Activated T-helper 2 cell treated with anti-CD3 and anti-CD28 coated beads, Interferon-gamma antibody, Interleukin-2, Interleukin-4, amounts not matched to agents 10 μg/mL and 5 μg/mL and 100 μg/mL, durations not matched to agents 14 hours and 24 hours and 36 hours (primary cell): Measurements from ENCODE around the gene HYAL2. TPM values are rescaled to one million over a fixed set of nuclear protein-coding genes. Genes with fewer than 3 reads are reported as not detected.

Experiments used
- DNase-seq: peaks from one replicate; pipeline ENCODE4 v3.0.0; 2021; ENCODE audit warnings: low spot score
- H3K27ac Mint-ChIP-seq: one replicate; pipeline ENCODE4 v1.8.0; 2021; ENCODE audit warnings: mixed read lengths
- H3K27me3 Mint-ChIP-seq: one replicate; pipeline ENCODE4 v1.8.0; 2021; ENCODE audit warnings: low read depth, mixed read lengths
- H3K36me3 Mint-ChIP-seq: one replicate; pipeline ENCODE4 v1.8.0; 2021; ENCODE audit warnings: low read depth, mixed read lengths
- H3K4me1 Mint-ChIP-seq: one replicate; pipeline ENCODE4 v1.8.0; 2021; ENCODE audit warnings: low read depth, mixed read lengths
- H3K4me3 Mint-ChIP-seq: one replicate; pipeline ENCODE4 v1.8.0; 2021; ENCODE audit warnings: low read depth, mild to moderate bottlenecking, moderate library complexity, mixed read lengths
- H3K9me3 Mint-ChIP-seq: one replicate; pipeline ENCODE4 v1.8.0; 2021; ENCODE audit warnings: mixed read lengths
- intact Hi-C: fragments of 100-400 bp; cut with micrococcal nuclease; formaldehyde crosslinking; loops from one replicate; pipeline ENCODE4 v1.15.1; 2023
- total RNA-seq: library from RNA; stranded (reverse); gene quantifications from 2 replicates; pipeline ENCODE4 v1.2.3, GENCODE V29; 2022

HYAL2 gene
- total RNA-seq, 1 donor from 2014 or later: 15.2 TPM

- H3K36me3 Mint-ChIP-seq: peaks cover 83% of the 10 kb centered on the region
These were observed 12.0 kb upstream of the HYAL2 start for GRCh38 chr3:50334339-50335075.

GRCh38 chr3:50333744-50334328 is 11.3 kb upstream of the HYAL2 start:
- Mint-ChIP-seq H3K9me3 (no peaks in the 10 kb centered on the region), H3K4me1 (peaks cover 27% of the 10 kb centered on the region), H3K4me3 (peak overlapping the region; percentile 56), H3K36me3 (peaks cover 80% of the 10 kb centered on the region), H3K27me3 (no peaks in the 10 kb centered on the region), H3K27ac (peak overlapping the region; percentile 86)
- intact Hi-C loops: no loop called here
- no peak for DNase-seq

More at GRCh38 chr3:50334339-50335075, 12.0 kb upstream of the HYAL2 start:
- no peak for DNase-seq
- intact Hi-C loops: loop anchor here (5.0 kb wide), 2 partner anchors 97 to 268 kb away; partner anchors contain the start of gene GNAI2
- H3K4me1 Mint-ChIP-seq: peaks cover 33% of the 10 kb centered on the region
- no peaks in the 10 kb centered on the region for H3K9me3 Mint-ChIP-seq
- no peaks in the 10 kb centered on the region for H3K27me3 Mint-ChIP-seq
- peak overlapping the region; percentile 86 for H3K27ac Mint-ChIP-seq
- H3K4me3 Mint-ChIP-seq: peak overlapping the region; percentile 56

GRCh38 chr3:50331364-50331907 is 8.9 kb upstream of the HYAL2 start:
- no peaks in the 10 kb centered on the region for H3K27me3 Mint-ChIP-seq
- intact Hi-C loops: no loop called here
- no peak overlapping the region for H3K4me3 Mint-ChIP-seq
- H3K27ac Mint-ChIP-seq: no peak overlapping the region
- DNase-seq: no peak
- peaks cover 32% of the 10 kb centered on the region for H3K4me1 Mint-ChIP-seq
- no peaks in the 10 kb centered on the region for H3K9me3 Mint-ChIP-seq
- H3K36me3 Mint-ChIP-seq: peaks cover 68% of the 10 kb centered on the region

- H3K27ac Mint-ChIP-seq: no peak overlapping the region
- no peaks in the 10 kb centered on the region for H3K27me3 Mint-ChIP-seq
- H3K4me1 Mint-ChIP-seq: peaks cover 25% of the 10 kb centered on the region
- DNase-seq: no peak
- H3K9me3 Mint-ChIP-seq: no peaks in the 10 kb centered on the region
- no peak overlapping the region for H3K4me3 Mint-ChIP-seq
- intact Hi-C loops: no loop called here
- peaks cover 59% of the 10 kb centered on the region for H3K36me3 Mint-ChIP-seq
These were observed 7.8 kb upstream of the HYAL2 start for GRCh38 chr3:50330330-50330729.

GRCh38 chr3:50327943-50328691 is 5.6 kb upstream of the HYAL2 start, which contains the start of gene TUSC2:
Gene TUSC2, minus strand, starts transcription at chr3:50328223. Its CDS starts 124 bp downstream, at chr3:50328099.
- Mint-ChIP-seq H3K27ac (peak within 1 kb of the TSS; percentile 81), H3K36me3 (peaks cover 50% of the 10 kb centered on the region), H3K27me3 (no peaks in the 10 kb centered on the region), H3K4me1 (peaks cover 14% of the 10 kb centered on the region), H3K9me3 (no peaks in the 10 kb centered on the region), H3K4me3 (peak within 1 kb of the TSS; percentile 90)
- peak; percentile 93 for DNase-seq
- intact Hi-C loops: loop anchor here (1.0 to 2.0 kb wide), 2 partner anchors 9 to 29 kb away; partner anchors contain the start of genes HYAL3 and NAA80

GRCh38 chr3:50327129-50327528 is 4.6 kb upstream of the HYAL2 start:
- Mint-ChIP-seq H3K27ac (no peak overlapping the region), H3K9me3 (no peaks in the 10 kb centered on the region), H3K27me3 (no peaks in the 10 kb centered on the region), H3K4me1 (peaks cover 14% of the 10 kb centered on the region), H3K36me3 (peaks cover 48% of the 10 kb centered on the region), H3K4me3 (peak overlapping the region; percentile 90)
- DNase-seq: no peak
- intact Hi-C loops: no loop called here

GRCh38 chr3:50326182-50326541 is 3.6 kb upstream of the HYAL2 start:
- intact Hi-C loops: no loop called here
- H3K27ac Mint-ChIP-seq: no peak overlapping the region

GRCh38 chr3:50325497-50326181 is 3.1 kb upstream of the HYAL2 start:
- Mint-ChIP-seq H3K27me3 (no peaks in the 10 kb centered on the region), H3K36me3 (peaks cover 33% of the 10 kb centered on the region), H3K4me3 (peak overlapping the region; percentile 30), H3K9me3 (no peaks in the 10 kb centered on the region), H3K4me1 (peaks cover 14% of the 10 kb centered on the region), H3K27ac (no peak overlapping the region)
- intact Hi-C loops: no loop called here
- DNase-seq: no peak

More at GRCh38 chr3:50326182-50326541, 3.6 kb upstream of the HYAL2 start:
- no peaks in the 10 kb centered on the region for H3K27me3 Mint-ChIP-seq
- H3K4me1 Mint-ChIP-seq: peaks cover 14% of the 10 kb centered on the region
- no peak for DNase-seq
- peak overlapping the region; percentile 5 for H3K4me3 Mint-ChIP-seq
- H3K9me3 Mint-ChIP-seq: no peaks in the 10 kb centered on the region
- H3K36me3 Mint-ChIP-seq: peaks cover 38% of the 10 kb centered on the region

- no peak for DNase-seq
- intact Hi-C loops: no loop called here
- H3K4me3 Mint-ChIP-seq: peak overlapping the region; percentile 30
These were observed 2.6 kb upstream of the HYAL2 start for GRCh38 chr3:50325113-50325480.

GRCh38 chr3:50324351-50325112 is 2.0 kb upstream of the HYAL2 start:
- H3K4me3 Mint-ChIP-seq: peak overlapping the region; percentile 21
- H3K27ac Mint-ChIP-seq: no peak overlapping the region
- H3K36me3 Mint-ChIP-seq: peaks cover 24% of the 10 kb centered on the region

More at GRCh38 chr3:50325113-50325480, 2.6 kb upstream of the HYAL2 start:
- Mint-ChIP-seq H3K27me3 (no peaks in the 10 kb centered on the region), H3K9me3 (no peaks in the 10 kb centered on the region), H3K27ac (no peak overlapping the region), H3K36me3 (peaks cover 29% of the 10 kb centered on the region), H3K4me1 (peaks cover 16% of the 10 kb centered on the region)

GRCh38 chr3:50323614-50324199 is 1.2 kb upstream of the HYAL2 start:
- H3K27ac Mint-ChIP-seq: no peak overlapping the region

More at GRCh38 chr3:50324351-50325112, 2.0 kb upstream of the HYAL2 start:
- intact Hi-C loops: loop anchor here (1.0 to 5.0 kb wide), 2 partner anchors 50 to 87 kb away; partner anchors contain the start of gene GNAI2
- H3K9me3 Mint-ChIP-seq: no peaks in the 10 kb centered on the region
- peaks cover 16% of the 10 kb centered on the region for H3K4me1 Mint-ChIP-seq
- H3K27me3 Mint-ChIP-seq: no peaks in the 10 kb centered on the region
- DNase-seq: no peak

More at GRCh38 chr3:50323614-50324199, 1.2 kb upstream of the HYAL2 start:
- Mint-ChIP-seq H3K9me3 (no peaks in the 10 kb centered on the region), H3K4me3 (no peak overlapping the region), H3K27me3 (no peaks in the 10 kb centered on the region), H3K36me3 (peaks cover 27% of the 10 kb centered on the region), H3K4me1 (peaks cover 16% of the 10 kb centered on the region)
- DNase-seq: no peak
- intact Hi-C loops: loop anchor here (1.0 to 5.0 kb wide), 2 partner anchors 49 to 86 kb away; partner anchors contain the start of gene GNAI2
